Neural cell (in vitro differentiated cells): ENCODE measurements around the gene COL4A4. TPM values are rescaled to one million over a fixed set of nuclear protein-coding genes. Genes with fewer than 3 reads are reported as not detected.

Source experiments
- H2AFZ ChIP-seq: fragments of 200-600, 300-800 bp; sonication (generic), shearing (Covaris generic); 2 replicates; pipeline ENCODE4 v1.6.0; 2014; ENCODE audit warnings: low read depth, mild to moderate bottlenecking, antibody characterized with exemption, low read length, moderate library complexity
- H3F3A ChIP-seq: fragments of 200-600 bp; shearing (Covaris generic); 2 replicates; pipeline ENCODE4 v1.6.1; 2016; ENCODE audit warnings: mild to moderate bottlenecking, moderate library complexity, mixed read lengths, antibody characterized with exemption, low read length; ENCODE audit not compliant: insufficient read depth, poor library complexity, severe bottlenecking
- H3K27ac ChIP-seq: fragments of 200-600, 300-800 bp; sonication (generic), shearing (Covaris generic); 2 replicates; pipeline ENCODE4 v1.5.1; 2014; ENCODE audit warnings: mild to moderate bottlenecking, low read length, moderate library complexity
- H3K27me3 ChIP-seq: fragments of 300-800, 200-600 bp; sonication (generic), shearing (Covaris generic); 2 replicates; pipeline ENCODE4 v1.6.0; 2014; ENCODE audit warnings: mild to moderate bottlenecking, low read depth, low read length, moderate library complexity; ENCODE audit not compliant: insufficient read depth
- H3K36me3 ChIP-seq: fragments of 300-800, 200-600 bp; sonication (generic), shearing (Covaris generic); 2 replicates; pipeline ENCODE4 v1.5.1; 2014; ENCODE audit warnings: mild to moderate bottlenecking, antibody characterized with exemption, low read length, moderate library complexity; ENCODE audit not compliant: insufficient read depth
- H3K4me2 ChIP-seq: fragments of 300-800, 200-600 bp; sonication (generic), shearing (Covaris generic); 2 replicates; pipeline ENCODE4 v1.6.0; 2014; ENCODE audit warnings: mild to moderate bottlenecking, low read length
- H3K4me3 ChIP-seq: fragments of 300-800, 200-600 bp; sonication (generic), shearing (Covaris generic); 2 replicates; pipeline ENCODE4 v1.5.1; 2014; ENCODE audit warnings: mild to moderate bottlenecking, low read length, moderate library complexity
- H3K79me2 ChIP-seq: fragments of 200-600 bp; shearing (Covaris generic); replicated peaks from 2 replicates; pipeline ENCODE4 v1.6.0; 2014; ENCODE audit warnings: mild to moderate bottlenecking, low read length, moderate library complexity; ENCODE audit not compliant: insufficient read depth
- H3K9ac ChIP-seq: fragments of 300-800, 200-600 bp; sonication (generic), shearing (Covaris generic); 2 replicates; pipeline ENCODE4 v1.6.1; 2016; ENCODE audit warnings: mild to moderate bottlenecking, low read length, mixed read lengths
- H3K9me2 ChIP-seq: fragments of 200-600 bp; shearing (Covaris generic); 2 replicates; pipeline ENCODE4 v1.6.1; 2016; ENCODE audit warnings: mild to moderate bottlenecking, low read length, mixed read lengths; ENCODE audit not compliant: insufficient read depth
- H3K9me3 ChIP-seq: fragments of 200-600, 300-800 bp; sonication (generic), shearing (Covaris generic); 2 replicates; pipeline ENCODE4 v1.6.1; 2016; ENCODE audit warnings: mild to moderate bottlenecking, mixed run types, low read length, moderate library complexity, mixed read lengths
- H4K20me1 ChIP-seq: fragments of 200-600 bp; shearing (Covaris generic); 2 replicates; pipeline ENCODE4 v1.6.1; 2016; ENCODE audit warnings: mild to moderate bottlenecking, mixed run types; ENCODE audit not compliant: insufficient read depth
- EP300 ChIP-seq: fragments of 450-650 bp; conservative IDR thresholded peaks from 2 replicates; pipeline ENCODE4 v1.6.1; 2014; ENCODE audit warnings: antibody characterized with exemption, mild to moderate bottlenecking, moderate library complexity; ENCODE audit not compliant: poor library complexity, severe bottlenecking
- EZH2 ChIP-seq: fragments of 200-600, 300-800 bp; shearing (Covaris generic), sonication (generic); IDR thresholded peaks from 2 replicates; pipeline ENCODE4 v1.6.1; 2014; ENCODE audit warnings: antibody characterized with exemption, low read length, borderline replicate concordance, mild to moderate bottlenecking; ENCODE audit not compliant: insufficient read depth, poor library complexity, severe bottlenecking
- MXI1 ChIP-seq: fragments of 450-650 bp; conservative IDR thresholded peaks from 2 replicates; pipeline ENCODE4 v1.6.1; 2014; ENCODE audit warnings: antibody characterized with exemption, mild to moderate bottlenecking; ENCODE audit not compliant: poor library complexity, severe bottlenecking
- POLR2AphosphoS5 ChIP-seq: IDR thresholded peaks from 2 replicates; pipeline ENCODE4 v1.6.1; 2012
- RAD21 ChIP-seq: fragments of 450-650 bp; conservative IDR thresholded peaks from 2 replicates; pipeline ENCODE4 v1.6.1; 2014; ENCODE audit warnings: antibody characterized with exemption, mild to moderate bottlenecking, moderate library complexity
- SMC3 ChIP-seq: fragments of 450-650 bp; conservative IDR thresholded peaks from 2 replicates; pipeline ENCODE4 v1.6.1; 2014; ENCODE audit warnings: antibody characterized with exemption, mild to moderate bottlenecking, moderate library complexity; ENCODE audit not compliant: poor library complexity
- TAF1 ChIP-seq: IDR thresholded peaks from 2 replicates; pipeline ENCODE4 v1.6.1; 2012; ENCODE audit warnings: low read depth
- polyA plus RNA-seq: library from polyadenylated mRNA; depleted of rRNA; stranded (reverse); fragments of >200 nt; gene quantifications from 2 replicates; pipeline ENCODE4 v1.2.3, GENCODE V29; 2014
- TF ChIP-seq, protein P1 (sequence below): IDR thresholded peaks from 2 replicates; pipeline ENCODE4 v1.6.1; 2012; ENCODE audit warnings: borderline replicate concordance
- TF ChIP-seq, protein P2 (sequence below): fragments of 450-650 bp; IDR thresholded peaks from 2 replicates; pipeline ENCODE4 v1.5.1; 2014; ENCODE audit warnings: antibody characterized with exemption, mild to moderate bottlenecking, moderate library complexity; ENCODE audit not compliant: poor library complexity, severe bottlenecking

Gene COL4A4
- polyA plus RNA-seq, 1 donor from 2014 or later, result 0.35 TPM

DNA sequence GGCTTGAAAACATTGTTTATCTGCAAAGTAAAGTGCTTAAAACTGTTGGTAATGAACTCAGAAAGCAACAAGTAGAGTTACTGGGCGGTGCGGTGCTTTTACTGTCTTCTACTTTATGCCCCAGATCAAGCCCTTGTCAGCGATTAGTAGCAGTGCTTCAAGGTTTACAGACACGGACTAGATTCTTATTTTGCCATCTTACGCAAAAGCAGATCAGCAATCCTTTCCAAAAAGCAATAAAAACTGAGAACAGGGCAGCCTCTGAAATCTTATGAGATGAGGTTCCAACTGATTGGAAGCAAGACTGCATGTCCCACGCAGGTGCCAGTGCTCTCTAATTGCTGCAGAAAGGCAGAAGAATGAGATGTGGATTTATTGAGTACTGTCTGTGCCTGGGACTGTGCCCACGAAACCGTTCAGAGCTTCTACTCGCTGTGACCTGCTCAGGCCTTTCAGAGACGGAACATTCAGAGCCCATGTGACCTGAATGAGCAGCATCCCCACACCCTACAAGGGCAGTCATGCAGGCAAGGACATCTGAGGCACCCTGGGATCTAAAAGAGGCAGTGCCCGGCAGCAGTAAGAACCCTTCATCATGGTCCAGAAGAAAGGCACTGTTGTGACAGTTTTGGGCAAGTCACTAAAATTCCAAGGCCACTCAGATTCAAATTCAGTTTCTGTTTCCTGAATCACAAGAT, 16.1 kb upstream of the COL4A4 start:
- Histone ChIP-seq H2AFZ (no peak overlapping the region), H3K4me2 (no peak overlapping the region), H3K4me3 (no peak overlapping the region), H3K27me3 (no peaks in the 10 kb centered on the region), H4K20me1 (no peaks in the 10 kb centered on the region), H3K9me3 (no peaks in the 10 kb centered on the region), H3K27ac (no peak overlapping the region), H3K9ac (no peak overlapping the region), H3F3A (no peaks in the 10 kb centered on the region), H3K36me3 (no peaks in the 10 kb centered on the region), H3K79me2 (no peaks in the 10 kb centered on the region), H3K9me2 (no peaks in the 10 kb centered on the region)
- TF ChIP-seq SMC3 (no peak), TAF1 (no peak), EP300 (no peak)
- TF ChIP-seq, protein P1, sequence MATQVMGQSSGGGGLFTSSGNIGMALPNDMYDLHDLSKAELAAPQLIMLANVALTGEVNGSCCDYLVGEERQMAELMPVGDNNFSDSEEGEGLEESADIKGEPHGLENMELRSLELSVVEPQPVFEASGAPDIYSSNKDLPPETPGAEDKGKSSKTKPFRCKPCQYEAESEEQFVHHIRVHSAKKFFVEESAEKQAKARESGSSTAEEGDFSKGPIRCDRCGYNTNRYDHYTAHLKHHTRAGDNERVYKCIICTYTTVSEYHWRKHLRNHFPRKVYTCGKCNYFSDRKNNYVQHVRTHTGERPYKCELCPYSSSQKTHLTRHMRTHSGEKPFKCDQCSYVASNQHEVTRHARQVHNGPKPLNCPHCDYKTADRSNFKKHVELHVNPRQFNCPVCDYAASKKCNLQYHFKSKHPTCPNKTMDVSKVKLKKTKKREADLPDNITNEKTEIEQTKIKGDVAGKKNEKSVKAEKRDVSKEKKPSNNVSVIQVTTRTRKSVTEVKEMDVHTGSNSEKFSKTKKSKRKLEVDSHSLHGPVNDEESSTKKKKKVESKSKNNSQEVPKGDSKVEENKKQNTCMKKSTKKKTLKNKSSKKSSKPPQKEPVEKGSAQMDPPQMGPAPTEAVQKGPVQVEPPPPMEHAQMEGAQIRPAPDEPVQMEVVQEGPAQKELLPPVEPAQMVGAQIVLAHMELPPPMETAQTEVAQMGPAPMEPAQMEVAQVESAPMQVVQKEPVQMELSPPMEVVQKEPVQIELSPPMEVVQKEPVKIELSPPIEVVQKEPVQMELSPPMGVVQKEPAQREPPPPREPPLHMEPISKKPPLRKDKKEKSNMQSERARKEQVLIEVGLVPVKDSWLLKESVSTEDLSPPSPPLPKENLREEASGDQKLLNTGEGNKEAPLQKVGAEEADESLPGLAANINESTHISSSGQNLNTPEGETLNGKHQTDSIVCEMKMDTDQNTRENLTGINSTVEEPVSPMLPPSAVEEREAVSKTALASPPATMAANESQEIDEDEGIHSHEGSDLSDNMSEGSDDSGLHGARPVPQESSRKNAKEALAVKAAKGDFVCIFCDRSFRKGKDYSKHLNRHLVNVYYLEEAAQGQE, result no peak
- TF ChIP-seq, protein P2, sequence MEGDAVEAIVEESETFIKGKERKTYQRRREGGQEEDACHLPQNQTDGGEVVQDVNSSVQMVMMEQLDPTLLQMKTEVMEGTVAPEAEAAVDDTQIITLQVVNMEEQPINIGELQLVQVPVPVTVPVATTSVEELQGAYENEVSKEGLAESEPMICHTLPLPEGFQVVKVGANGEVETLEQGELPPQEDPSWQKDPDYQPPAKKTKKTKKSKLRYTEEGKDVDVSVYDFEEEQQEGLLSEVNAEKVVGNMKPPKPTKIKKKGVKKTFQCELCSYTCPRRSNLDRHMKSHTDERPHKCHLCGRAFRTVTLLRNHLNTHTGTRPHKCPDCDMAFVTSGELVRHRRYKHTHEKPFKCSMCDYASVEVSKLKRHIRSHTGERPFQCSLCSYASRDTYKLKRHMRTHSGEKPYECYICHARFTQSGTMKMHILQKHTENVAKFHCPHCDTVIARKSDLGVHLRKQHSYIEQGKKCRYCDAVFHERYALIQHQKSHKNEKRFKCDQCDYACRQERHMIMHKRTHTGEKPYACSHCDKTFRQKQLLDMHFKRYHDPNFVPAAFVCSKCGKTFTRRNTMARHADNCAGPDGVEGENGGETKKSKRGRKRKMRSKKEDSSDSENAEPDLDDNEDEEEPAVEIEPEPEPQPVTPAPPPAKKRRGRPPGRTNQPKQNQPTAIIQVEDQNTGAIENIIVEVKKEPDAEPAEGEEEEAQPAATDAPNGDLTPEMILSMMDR, result no peak

DNA sequence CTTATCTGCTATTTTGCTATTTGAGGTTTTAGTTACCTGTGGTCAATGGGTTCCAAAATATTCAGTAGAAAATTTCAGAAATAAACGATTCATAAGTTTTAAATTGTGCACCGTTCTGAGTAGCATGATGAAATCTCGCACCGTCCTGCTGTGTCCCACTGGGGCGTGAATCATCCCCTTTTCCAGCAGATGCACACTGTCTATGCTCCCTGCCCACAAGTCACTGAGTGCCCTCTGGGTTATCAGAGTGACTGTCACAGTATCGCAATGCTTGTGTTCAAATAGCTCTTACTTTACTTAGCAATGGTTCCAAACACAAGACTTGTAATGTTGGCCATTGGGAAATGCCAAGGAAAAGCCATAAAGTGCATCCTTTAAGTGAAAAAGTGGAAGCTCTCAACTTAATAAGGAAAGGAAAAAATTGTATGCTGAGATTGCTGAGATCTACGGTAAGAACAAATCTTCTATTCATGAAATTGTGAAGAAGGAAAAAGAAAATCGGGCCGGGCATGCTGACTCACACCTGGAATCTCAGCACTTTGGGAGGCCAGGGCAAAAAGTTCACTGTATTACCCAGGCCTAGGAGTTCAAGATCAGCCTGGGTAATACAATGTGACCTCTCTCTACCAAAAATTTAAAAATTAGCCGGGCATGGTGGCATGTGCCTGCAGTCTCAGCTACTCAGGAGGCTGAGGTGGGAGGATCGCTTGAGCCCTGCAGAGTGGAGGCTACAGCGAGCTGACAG, 13.8 kb upstream of the COL4A4 start:
- H3K4me2 ChIP-seq, result no peak overlapping the region

More for the DNA sequence above, 13.8 kb upstream of the COL4A4 start:
- H3K4me3 ChIP-seq, result no peak overlapping the region
- H3K9ac ChIP-seq, result no peak overlapping the region
- no peaks in the 10 kb centered on the region for H3K27me3 ChIP-seq
- H3K9me2 ChIP-seq, result no peaks in the 10 kb centered on the region
- no peaks in the 10 kb centered on the region for H4K20me1 ChIP-seq
- no peaks in the 10 kb centered on the region for H3K79me2 ChIP-seq
- H3K27ac ChIP-seq, result no peak overlapping the region
- H3F3A ChIP-seq, result no peaks in the 10 kb centered on the region
- no peak overlapping the region for H2AFZ ChIP-seq
- no peaks in the 10 kb centered on the region for H3K36me3 ChIP-seq
- TF ChIP-seq POLR2AphosphoS5 (no peak), RAD21 (no peak), EZH2 (no peak), TAF1 (no peak), SMC3 (no peak), EP300 (no peak), MXI1 (no peak)
- TF ChIP-seq, protein P1, result no peak
- TF ChIP-seq, protein P2, result no peak
- H3K9me3 ChIP-seq, result no peaks in the 10 kb centered on the region
